HEK293 (cell line): Measurements from ENCODE around the gene EMP3.
A peak's percentile ranks its signal among the peaks of the same experiment; 100 is the strongest.
"Not testable (repeated sequence)": the region's sequence is repeated elsewhere in the genome, so short reads cannot be mapped to it uniquely, and the experiment has no call there.

Experiments used
- CTCF ChIA-PET: fragments of 350-600 bp; formaldehyde crosslinking; extraction: SDS; loops from one replicate; lab custom pipeline; 2021; ENCODE audit warnings: antibody characterized with exemption; lab: Yijun Ruan, JAX
- POLR2A ChIA-PET: fragments of 300-600 bp; formaldehyde crosslinking; extraction: SDS; loops from one replicate; lab custom pipeline; 2020; ENCODE audit warnings: antibody characterized with exemption, inconsistent platforms; lab: Yijun Ruan, JAX
- H3K27ac ChIP-seq: fragments of 200-500 bp; sonication (Bioruptor generic); 2 replicates; pipeline ENCODE4 v1.5.1; 2014; ENCODE audit warnings: low read depth, low read length, control low read depth, inconsistent platforms; ENCODE audit errors: extremely low read depth
- H3K36me3 ChIP-seq, 2 experiments: fragments of 200-500 bp in 1 of 2; sonication (Bioruptor generic) in 1 of 2; 1 replicate in 1 of 2; 2 replicates in 1 of 2; pipeline ENCODE4 v1.5.1; 2014 to 2017; ENCODE audit warnings: inconsistent platforms in 2 of 2, low read length in 2 of 2; ENCODE audit not compliant: control insufficient read depth in 2 of 2, insufficient read depth in 1 of 2
- H3K4me1 ChIP-seq: fragments of 200-500 bp; sonication (Bioruptor generic); 2 replicates; pipeline ENCODE4 v1.5.1; 2014; ENCODE audit warnings: mild to moderate bottlenecking, low read length, inconsistent platforms; ENCODE audit not compliant: control insufficient read depth, insufficient read depth
- H3K4me3 ChIP-seq: 2 replicates; pipeline ENCODE4 v1.5.1; 2011; ENCODE audit warnings: low read depth, mild to moderate bottlenecking, control low read depth, low read length, moderate library complexity
- H3K9me3 ChIP-seq: fragments of 200-500 bp; sonication (Bioruptor generic); 2 replicates; pipeline ENCODE4 v1.5.1; 2014; ENCODE audit warnings: low read depth, low read length, inconsistent platforms; ENCODE audit not compliant: control insufficient read depth, insufficient read depth
- GLI2 ChIP-seq: fragments of 450-650 bp; formaldehyde crosslinking; IDR thresholded peaks from 2 replicates; pipeline ENCODE4; 2017; ENCODE audit warnings: missing biosample characterization, missing genetic modification characterization, low read depth, borderline replicate concordance
- KLF1 ChIP-seq: fragments of 450-650 bp; formaldehyde crosslinking; IDR thresholded peaks from 2 replicates; pipeline ENCODE4 v1.5.1; 2016; ENCODE audit warnings: missing biosample characterization, missing genetic modification characterization
- SCRT1 ChIP-seq: fragments of 450-650 bp; formaldehyde crosslinking; IDR thresholded peaks from 2 replicates; pipeline ENCODE4 v1.5.1; 2016; ENCODE audit warnings: missing biosample characterization, missing genetic modification characterization, borderline replicate concordance
- ZIC2 ChIP-seq: fragments of 450-650 bp; formaldehyde crosslinking; IDR thresholded peaks from 2 replicates; pipeline ENCODE4 v1.5.1; 2016; ENCODE audit warnings: missing biosample characterization, missing genetic modification characterization
- ZNF10 ChIP-seq: fragments of 450-650 bp; formaldehyde crosslinking; IDR thresholded peaks from 2 replicates; pipeline ENCODE4 v1.5.1; 2017; ENCODE audit warnings: missing biosample characterization, missing genetic modification characterization
- ZNF132 ChIP-seq: fragments of 450-650 bp; formaldehyde crosslinking; IDR thresholded peaks from 2 replicates; pipeline ENCODE4 v1.5.1; 2017; ENCODE audit warnings: missing biosample characterization, missing genetic modification characterization, borderline replicate concordance
- ZNF140 ChIP-seq: fragments of 450-650 bp; formaldehyde crosslinking; IDR thresholded peaks from 2 replicates; pipeline ENCODE4 v1.5.1; 2016; ENCODE audit warnings: missing biosample characterization, missing genetic modification characterization
- ZNF175 ChIP-seq: fragments of 450-650 bp; formaldehyde crosslinking; IDR thresholded peaks from 2 replicates; pipeline ENCODE4 v1.5.1; 2016; ENCODE audit warnings: missing biosample characterization, missing genetic modification characterization
- ZNF202 ChIP-seq: fragments of 450-650 bp; formaldehyde crosslinking; IDR thresholded peaks from 2 replicates; pipeline ENCODE4 v1.5.1; 2016; ENCODE audit warnings: missing biosample characterization, missing genetic modification characterization, borderline replicate concordance
- ZNF248 ChIP-seq: fragments of 450-650 bp; formaldehyde crosslinking; IDR thresholded peaks from 2 replicates; pipeline ENCODE4 v1.5.1; 2017; ENCODE audit warnings: missing biosample characterization, missing genetic modification characterization
- ZNF350 ChIP-seq: fragments of 450-650 bp; formaldehyde crosslinking; IDR thresholded peaks from 2 replicates; pipeline ENCODE4 v1.5.0; 2017; ENCODE audit warnings: missing biosample characterization, mild to moderate bottlenecking, missing genetic modification characterization
- ZNF37A ChIP-seq: fragments of 450-650 bp; IDR thresholded peaks from 2 replicates; pipeline ENCODE4 v1.5.1; 2018; ENCODE audit warnings: missing biosample characterization, missing genetic modification characterization
- ZNF449 ChIP-seq: fragments of 450-650 bp; formaldehyde crosslinking; IDR thresholded peaks from 2 replicates; pipeline ENCODE4 v1.5.1; 2017; ENCODE audit warnings: missing biosample characterization, mild to moderate bottlenecking, missing genetic modification characterization, moderate library complexity
- ZNF510 ChIP-seq: fragments of 450-650 bp; formaldehyde crosslinking; IDR thresholded peaks from 2 replicates; pipeline ENCODE4 v1.5.1; 2018; ENCODE audit warnings: mild to moderate bottlenecking, missing genetic modification characterization, missing biosample characterization; ENCODE audit not compliant: insufficient replicate concordance
- ZNF549 ChIP-seq: fragments of 450-650 bp; IDR thresholded peaks from 2 replicates; pipeline ENCODE4 v1.5.1; 2018; ENCODE audit warnings: missing biosample characterization, missing genetic modification characterization, mild to moderate bottlenecking, inconsistent platforms, moderate library complexity
- ZNF561 ChIP-seq: fragments of 450-650 bp; IDR thresholded peaks from 2 replicates; pipeline ENCODE4 v1.5.1; 2018; ENCODE audit warnings: missing biosample characterization, missing genetic modification characterization, borderline replicate concordance
- ZNF621 ChIP-seq: fragments of 450-650 bp; formaldehyde crosslinking; IDR thresholded peaks from 2 replicates; pipeline ENCODE4 v1.5.1; 2017; ENCODE audit warnings: missing biosample characterization, missing genetic modification characterization
- ZNF658 ChIP-seq: fragments of 450-650 bp; formaldehyde crosslinking; IDR thresholded peaks from 2 replicates; pipeline ENCODE4; 2016; ENCODE audit warnings: missing biosample characterization, missing genetic modification characterization
- ZNF677 ChIP-seq: fragments of 450-650 bp; IDR thresholded peaks from 2 replicates; pipeline ENCODE4 v1.5.0; 2018; ENCODE audit warnings: missing biosample characterization, mild to moderate bottlenecking, missing genetic modification characterization, moderate library complexity
- ZNF701 ChIP-seq: fragments of 450-650 bp; formaldehyde crosslinking; IDR thresholded peaks from 2 replicates; pipeline ENCODE4 v1.5.1; 2016; ENCODE audit warnings: missing biosample characterization, missing genetic modification characterization
- ZNF830 ChIP-seq: fragments of 450-650 bp; IDR thresholded peaks from 2 replicates; pipeline ENCODE4 v1.5.0; 2018; ENCODE audit warnings: missing biosample characterization, missing genetic modification characterization, low read depth, mild to moderate bottlenecking, moderate library complexity
- TF ChIP-seq, protein P1 (sequence below): fragments of 450-650 bp; formaldehyde crosslinking; IDR thresholded peaks from 2 replicates; pipeline ENCODE4 v1.5.1; 2017; ENCODE audit warnings: missing biosample characterization, missing genetic modification characterization

Gene EMP3

GRCh38 chr19:48308631-48309586 is 16.4 kb upstream of the EMP3 start (continued):
- TF ChIP-seq ZNF140 (tag by site-specific recombination) = no peak
- TF ChIP-seq ZNF10 = no peak
- no peak for TF ChIP-seq ZNF37A
- no peak for TF ChIP-seq ZNF449
- TF ChIP-seq ZNF621 (tag by site-specific recombination) = no peak
- no peak for TF ChIP-seq ZNF510
- no peak for TF ChIP-seq ZNF677 (tag by site-specific recombination)
- no peak for TF ChIP-seq ZNF658 (tag by site-specific recombination)
- no peak for TF ChIP-seq ZNF701 (tag by site-specific recombination)
- TF ChIP-seq ZNF350 = no peak
- TF ChIP-seq ZNF549 = no peak
- TF ChIP-seq ZNF830 (tag by site-specific recombination) = no peak
- peak; percentile 89 for TF ChIP-seq ZIC2 (tag by site-specific recombination)
- TF ChIP-seq, protein P1, sequence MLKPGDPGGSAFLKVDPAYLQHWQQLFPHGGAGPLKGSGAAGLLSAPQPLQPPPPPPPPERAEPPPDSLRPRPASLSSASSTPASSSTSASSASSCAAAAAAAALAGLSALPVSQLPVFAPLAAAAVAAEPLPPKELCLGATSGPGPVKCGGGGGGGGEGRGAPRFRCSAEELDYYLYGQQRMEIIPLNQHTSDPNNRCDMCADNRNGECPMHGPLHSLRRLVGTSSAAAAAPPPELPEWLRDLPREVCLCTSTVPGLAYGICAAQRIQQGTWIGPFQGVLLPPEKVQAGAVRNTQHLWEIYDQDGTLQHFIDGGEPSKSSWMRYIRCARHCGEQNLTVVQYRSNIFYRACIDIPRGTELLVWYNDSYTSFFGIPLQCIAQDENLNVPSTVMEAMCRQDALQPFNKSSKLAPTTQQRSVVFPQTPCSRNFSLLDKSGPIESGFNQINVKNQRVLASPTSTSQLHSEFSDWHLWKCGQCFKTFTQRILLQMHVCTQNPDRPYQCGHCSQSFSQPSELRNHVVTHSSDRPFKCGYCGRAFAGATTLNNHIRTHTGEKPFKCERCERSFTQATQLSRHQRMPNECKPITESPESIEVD (tag by site-specific recombination) = no peak
- no peak for TF ChIP-seq ZNF175 (tag by site-specific recombination)
- TF ChIP-seq ZNF132 = no peak
- no peak for TF ChIP-seq GLI2 (tag by site-specific recombination)
- TF ChIP-seq ZNF248 (tag by site-specific recombination) = no peak
- no peak for TF ChIP-seq ZNF561 (tag by site-specific recombination)
- no peak for TF ChIP-seq ZNF202 (tag by site-specific recombination)
- no peak for TF ChIP-seq SCRT1 (tag by site-specific recombination)
- TF ChIP-seq KLF1 (tag by site-specific recombination) = 0 out of 2 replicates have a peak, but pooled peaks have one; percentile 14

GRCh38 chr19:48309731-48310130 is 15.6 kb upstream of the EMP3 start:
- H3K4me1 ChIP-seq, H3K27ac ChIP-seq, POLR2A ChIA-PET: not testable (repeated sequence)

More at GRCh38 chr19:48309731-48310130, 15.6 kb upstream of the EMP3 start:
- CTCF ChIA-PET = interaction anchor here (0.8 to 1.1 kb wide), 4 partner anchors 16 to 49 kb away, joined by 3 to 5 read pairs (median 4); no protein-coding TSS in a partner anchor
- H3K36me3 ChIP-seq, H3K4me3 ChIP-seq, H3K9me3 ChIP-seq: not testable (repeated sequence)
